SK-N-MC (cell line): Measurements from ENCODE around the gene FNDC3B.

Source experiments
- EZH2 ChIP-seq: fragments of 200-600 bp; sonication (generic); IDR thresholded peaks from one replicate; pipeline ENCODE4 v1.6.1; 2017; ENCODE audit warnings: antibody characterized with exemption
- POLR2AphosphoS5 ChIP-seq: IDR thresholded peaks from 2 replicates; pipeline ENCODE4 v1.6.1; 2012; ENCODE audit warnings: mild to moderate bottlenecking, low read depth, low read length, borderline replicate concordance

DNA sequence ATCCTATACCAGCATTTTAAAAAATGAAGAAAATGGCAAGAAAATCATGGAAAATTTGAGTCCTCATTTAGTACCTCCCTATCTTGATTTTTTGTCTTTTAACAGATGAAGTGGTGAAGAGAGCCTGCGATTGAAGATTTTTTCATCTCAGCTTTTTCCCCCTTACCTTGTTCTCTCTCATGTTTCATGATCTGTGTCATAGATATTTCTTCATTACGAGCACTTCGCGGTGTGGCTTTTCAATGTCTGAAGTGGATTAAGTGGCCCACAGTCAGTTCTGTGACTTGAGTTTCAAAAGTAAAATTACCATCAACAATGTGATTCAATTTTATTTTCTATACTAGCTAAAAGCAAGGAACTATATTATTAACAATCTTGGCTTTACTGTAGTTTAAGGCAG is 147.2 kb downstream of the FNDC3B start:
- no peak for TF ChIP-seq EZH2
- TF ChIP-seq POLR2AphosphoS5, result no peak
